Muscle layer of duodenum (tissue), 2 donors: ENCODE data around the gene JTB.
A peak's percentile ranks its signal among the peaks of the same experiment; 100 is the strongest.

ENCODE experiments used
- H3K27ac ChIP-seq: one replicate; pipeline ENCODE4 v1.7.0; 2013; ENCODE audit warnings: mild to moderate bottlenecking, low read length
- H3K27me3 ChIP-seq: one replicate; pipeline ENCODE4 v1.7.0; 2013; ENCODE audit warnings: low read depth, mild to moderate bottlenecking, control low read depth, low read length
- H3K36me3 ChIP-seq, 2 donors: one replicate each; pipeline ENCODE4 v1.7.0; 2013; ENCODE audit warnings: low read length in 2 of 2, control low read depth in 1 of 2, mild to moderate bottlenecking in 1 of 2; ENCODE audit not compliant: insufficient read depth in 2 of 2, control insufficient read depth in 1 of 2
- H3K4me1 ChIP-seq, 2 donors: one replicate each; pipeline ENCODE4 v1.7.0; 2013; ENCODE audit warnings: low read length in 2 of 2, mild to moderate bottlenecking in 2 of 2, control low read depth in 1 of 2, moderate library complexity in 1 of 2; ENCODE audit not compliant: insufficient read depth in 2 of 2, control insufficient read depth in 1 of 2
- H3K4me3 ChIP-seq, 2 donors: one replicate each; pipeline ENCODE4 v1.7.0; 2013; ENCODE audit warnings: low read length in 2 of 2, low read depth in 1 of 2, mild to moderate bottlenecking in 1 of 2
- H3K9me3 ChIP-seq, 2 donors: one replicate each; pipeline ENCODE4 v1.7.0; 2013; ENCODE audit warnings: low read length in 2 of 2, control low read depth in 1 of 2, mild to moderate bottlenecking in 1 of 2; ENCODE audit not compliant: control insufficient read depth in 1 of 2
- donor health status: healthy.

Gene JTB

GRCh38 chr1:153951801-153952200, 25.7 kb downstream of the JTB start:
- Histone ChIP-seq H3K4me3 (no peak overlapping the region), H3K27me3 (no peaks in the 10 kb centered on the region), H3K4me1 (peaks cover 10 to 18% of the 10 kb centered on the region in 2 donors), H3K27ac (no peak overlapping the region), H3K36me3 (peaks cover 48 to 56% of the 10 kb centered on the region in 2 donors), H3K9me3 (no peaks in the 10 kb centered on the region)

DNA sequence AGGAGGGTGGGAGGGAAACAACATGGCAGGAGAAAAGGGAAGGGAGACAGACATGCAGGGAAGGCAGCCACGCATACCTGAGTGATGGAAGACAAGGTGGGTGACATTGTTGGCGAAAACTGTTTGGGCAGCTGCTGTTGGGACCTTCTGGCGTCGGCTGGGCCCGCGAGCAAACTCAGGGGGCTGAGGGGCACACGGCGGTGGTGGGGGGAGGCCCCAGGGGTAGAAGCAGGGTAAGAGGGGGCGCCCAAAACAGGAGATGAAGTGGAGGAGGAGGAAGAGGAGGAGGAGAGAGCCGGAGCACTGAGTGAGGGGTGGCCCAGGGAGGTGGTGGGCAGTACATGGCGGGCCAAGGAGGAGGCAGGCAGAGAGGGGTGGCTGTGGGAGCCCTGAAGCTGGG, 26.3 kb downstream of the JTB start:
- H3K4me3 ChIP-seq = no peak overlapping the region
- H3K36me3 ChIP-seq = peaks cover 48 to 56% of the 10 kb centered on the region in 2 donors
- H3K27me3 ChIP-seq = no peaks in the 10 kb centered on the region
- H3K9me3 ChIP-seq = no peaks in the 10 kb centered on the region
- no peak overlapping the region for H3K27ac ChIP-seq
- peaks cover 6 to 15% of the 10 kb centered on the region in 2 donors for H3K4me1 ChIP-seq

DNA sequence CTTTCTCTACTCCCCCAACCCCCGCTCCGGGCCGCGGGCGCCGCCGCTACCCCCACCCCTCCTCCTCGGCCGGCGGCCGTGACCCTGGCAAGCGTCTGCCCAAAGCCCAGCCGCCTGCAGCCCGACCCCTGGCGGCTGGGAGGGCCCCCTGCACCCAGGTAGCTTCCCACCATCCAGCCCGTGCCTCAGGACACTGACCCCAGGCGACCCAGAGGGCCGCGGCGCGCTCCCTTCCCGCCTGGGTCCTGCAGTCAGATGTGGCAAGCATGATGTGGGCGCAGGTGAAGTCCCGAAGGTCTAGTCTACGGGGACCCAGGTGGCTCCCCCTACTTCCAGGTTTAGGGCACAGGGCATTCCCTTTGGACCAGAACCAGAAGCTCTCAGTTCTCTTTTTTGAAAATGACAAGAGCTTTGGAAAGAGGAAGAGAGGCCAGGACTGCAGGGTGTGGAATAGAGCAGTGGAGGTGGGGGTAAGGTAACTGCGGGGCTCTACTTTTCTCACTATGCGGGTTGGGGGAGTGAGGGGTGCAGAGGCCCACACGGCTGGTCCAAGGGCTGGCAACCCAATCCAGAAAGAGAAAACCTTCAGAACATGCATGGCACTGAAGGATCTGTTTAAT, 30.7 kb downstream of the JTB start, which contains the start of gene DENND4B:
Gene DENND4B, minus strand, starts transcription at position 97 of the 620 bp plus-strand sequence. CDS start 2,344 bp downstream, outside the sequence.
- Histone ChIP-seq H3K4me3 (peak within 1 kb of the TSS; percentile 77 to 87), H3K36me3 (peaks cover 34 to 48% of the 10 kb centered on the region in 2 donors)

GRCh38 chr1:153945795-153946621, 31.5 kb downstream of the JTB start:
- Histone ChIP-seq H3K4me1 (peaks cover 6 to 15% of the 10 kb centered on the region in 2 donors), H3K9me3 (no peaks in the 10 kb centered on the region), H3K36me3 (peaks cover 33 to 45% of the 10 kb centered on the region in 2 donors), H3K4me3 (peak overlapping the region; percentile 77 to 87), H3K27ac (peak overlapping the region; percentile 83), H3K27me3 (no peaks in the 10 kb centered on the region)

More for the DNA sequence above, 30.7 kb downstream of the JTB start, which contains the start of gene DENND4B:
- Histone ChIP-seq H3K4me1 (peaks cover 6 to 15% of the 10 kb centered on the region in 2 donors), H3K27me3 (no peaks in the 10 kb centered on the region), H3K9me3 (no peaks in the 10 kb centered on the region), H3K27ac (peak within 1 kb of the TSS; percentile 83)

DNA sequence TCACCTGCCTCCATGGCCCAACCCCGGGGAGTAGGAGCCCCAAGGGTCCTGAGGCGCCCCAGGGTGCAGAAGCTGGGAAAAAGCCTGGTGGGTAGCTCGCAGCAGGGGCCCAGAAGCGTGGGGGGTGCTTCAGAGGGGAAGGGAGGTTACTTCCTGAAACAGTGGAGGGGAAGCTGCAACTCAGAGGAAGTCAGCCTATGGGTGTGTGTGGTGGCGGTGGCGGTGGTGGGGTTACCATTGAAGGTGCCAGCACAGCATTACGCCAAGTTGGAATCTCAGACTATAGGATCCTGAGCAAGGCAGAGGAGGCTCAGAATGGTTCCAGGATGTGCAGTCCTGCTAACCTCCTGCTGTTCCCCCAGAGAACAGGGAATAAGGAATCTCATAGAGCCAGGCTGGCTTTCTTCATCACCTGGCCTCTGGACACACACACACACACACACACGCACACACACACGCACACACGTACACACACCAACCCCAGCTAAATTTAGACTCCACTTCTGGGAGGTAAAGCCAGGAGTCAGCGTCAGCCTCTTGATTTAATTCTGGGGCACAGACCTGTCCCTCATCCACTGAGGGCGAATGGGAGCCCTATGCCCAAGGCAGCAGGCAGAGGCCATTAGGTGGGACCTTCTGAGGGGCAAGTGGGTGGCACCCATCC, 32.2 kb downstream of the JTB start:
- H3K9me3 ChIP-seq = no peaks in the 10 kb centered on the region
- H3K36me3 ChIP-seq = peaks cover 33 to 45% of the 10 kb centered on the region in 2 donors
- H3K4me3 ChIP-seq = peak overlapping the region; percentile 77 to 87
- H3K27me3 ChIP-seq = no peaks in the 10 kb centered on the region
- H3K27ac ChIP-seq = peak overlapping the region; percentile 83
- H3K4me1 ChIP-seq = peaks cover 6 to 15% of the 10 kb centered on the region in 2 donors

GRCh38 chr1:153944827-153945117, 32.7 kb downstream of the JTB start:
- peaks cover 33 to 45% of the 10 kb centered on the region in 2 donors for H3K36me3 ChIP-seq
- H3K9me3 ChIP-seq = no peaks in the 10 kb centered on the region
- H3K4me1 ChIP-seq = peaks cover 6 to 15% of the 10 kb centered on the region in 2 donors
- H3K27ac ChIP-seq = peak overlapping the region; percentile 83
- H3K27me3 ChIP-seq = no peaks in the 10 kb centered on the region
- H3K4me3 ChIP-seq = peak overlapping the region; percentile 77 to 87

DNA sequence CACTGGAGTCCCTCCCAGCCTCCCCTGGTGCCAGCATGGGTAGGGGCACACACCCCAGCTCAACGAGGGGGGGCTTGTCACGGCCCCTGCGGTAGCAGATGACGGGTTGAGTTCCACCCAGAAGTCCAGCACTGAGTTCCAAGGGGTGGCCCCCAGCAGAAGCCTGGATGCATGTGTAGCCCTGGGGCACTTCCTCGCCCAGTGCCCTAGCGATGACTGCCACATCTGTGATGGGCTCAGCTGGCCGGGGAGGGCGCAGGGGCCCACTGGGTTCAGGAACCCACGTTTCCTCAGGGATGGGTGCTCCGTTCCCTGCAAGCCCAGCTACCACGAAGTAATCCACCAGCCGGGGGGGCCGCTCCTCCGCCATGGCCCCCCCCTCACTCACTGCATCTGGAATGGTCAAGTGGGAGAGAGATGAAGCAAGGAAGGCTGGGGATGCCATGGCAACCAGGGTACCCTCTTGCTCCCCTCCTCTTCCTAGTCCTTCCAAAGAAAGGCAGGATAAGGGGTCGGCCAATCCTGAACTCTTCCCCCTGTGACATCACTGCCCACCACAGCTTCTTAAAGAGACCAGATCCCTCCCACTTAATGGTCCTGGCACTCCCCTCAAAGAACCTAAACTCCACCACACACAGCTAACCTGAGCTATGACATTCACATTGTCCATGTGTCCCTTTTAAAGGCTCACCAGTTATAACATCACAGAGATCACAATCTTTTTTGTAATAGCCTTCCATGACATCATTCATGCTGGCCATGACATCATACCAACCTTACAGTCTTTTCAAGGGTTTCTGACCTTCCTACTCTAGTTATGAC, 33.3 kb downstream of the JTB start:
- Histone ChIP-seq H3K27me3 (no peaks in the 10 kb centered on the region), H3K36me3 (peaks cover 36 to 46% of the 10 kb centered on the region in 2 donors), H3K27ac (peak overlapping the region; percentile 83), H3K4me3 (peak overlapping the region; percentile 77 to 87), H3K9me3 (no peaks in the 10 kb centered on the region), H3K4me1 (peaks cover 6 to 15% of the 10 kb centered on the region in 2 donors)

GRCh38 chr1:153942766-153943549, 34.5 kb downstream of the JTB start:
- no peaks in the 10 kb centered on the region for H3K9me3 ChIP-seq
- H3K4me3 ChIP-seq = no peak overlapping the region
- H3K36me3 ChIP-seq = peaks cover 25 to 39% of the 10 kb centered on the region in 2 donors
- H3K27ac ChIP-seq = no peak overlapping the region
- H3K4me1 ChIP-seq = peaks cover 6 to 15% of the 10 kb centered on the region in 2 donors
- H3K27me3 ChIP-seq = no peaks in the 10 kb centered on the region

DNA sequence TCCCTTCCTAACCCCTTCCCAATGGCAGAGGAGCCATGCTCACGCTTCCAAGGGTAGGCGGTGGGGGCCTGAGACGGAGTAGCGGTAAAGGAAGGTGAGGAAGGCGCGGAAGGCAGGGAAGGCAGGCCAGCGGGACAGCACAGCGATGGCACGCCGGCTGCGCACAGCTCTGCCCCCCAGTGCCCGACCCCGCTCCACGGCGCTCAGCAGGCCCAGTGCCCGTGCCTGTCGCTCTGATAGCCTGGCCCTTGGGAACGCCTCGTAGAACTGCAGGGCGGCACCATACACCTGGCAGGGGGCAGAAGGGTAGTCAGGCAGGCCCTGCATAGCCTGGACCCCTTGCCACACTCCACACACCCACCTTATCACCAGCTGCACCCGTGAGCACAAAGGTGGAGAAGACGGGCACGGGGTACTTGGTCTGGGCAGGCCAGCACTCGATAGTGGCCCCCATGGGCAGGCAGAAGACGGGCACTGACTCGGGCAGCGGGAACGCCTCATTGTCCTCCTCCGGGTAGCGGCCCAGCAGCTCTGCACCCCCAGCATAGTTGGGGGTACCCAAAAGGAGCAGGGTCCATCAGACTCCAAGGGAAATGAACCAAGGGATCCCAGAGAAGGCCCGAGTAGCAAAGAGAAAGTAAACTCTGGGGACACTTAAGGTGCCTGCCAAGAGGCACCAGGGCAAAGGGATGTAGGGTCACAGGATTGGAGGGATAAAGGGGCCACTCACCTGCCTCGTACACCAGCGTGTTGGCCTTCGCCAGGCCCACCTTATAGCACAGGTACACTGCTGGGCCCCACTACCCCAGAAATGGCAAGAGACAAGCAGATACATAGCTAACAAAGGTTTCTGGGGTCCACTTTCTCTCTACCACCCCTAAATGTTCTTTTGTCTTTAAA, 35.4 kb downstream of the JTB start:
- Histone ChIP-seq H3K27me3 (no peaks in the 10 kb centered on the region), H3K4me3 (no peak overlapping the region), H3K36me3 (peaks cover 32 to 43% of the 10 kb centered on the region in 2 donors), H3K4me1 (peaks cover 4 to 13% of the 10 kb centered on the region in 2 donors), H3K9me3 (no peaks in the 10 kb centered on the region), H3K27ac (no peak overlapping the region)
